Diencephalon (tissue), 1 donor: ENCODE measurements around the gene PALS1. TPM values are rescaled to one million over a fixed set of nuclear protein-coding genes. Genes with fewer than 3 reads are reported as not detected.

ENCODE experiments used
- total RNA-seq: library from RNA; depleted of rRNA; stranded (reverse); fragments of >200 nt; gene quantifications from one replicate; pipeline ENCODE4 v1.2.3, GENCODE V29; 2014

The PALS1 gene
- 36.0 TPM for total RNA-seq

GRCh38 chr14:67241411-67242167 is at the start of gene PALS1:
Gene PALS1 (plus strand): TSS chr14:67241435. CDS start chr14:67279171, 37,736 bp downstream.

Other genes starting within 250 kb of the PALS1 start
- gene GARIN2, start 52.0 kb upstream of the PALS1 start, total RNA-seq = 2.1 TPM
- gene ATP6V1D, start 118.4 kb downstream of the PALS1 start, total RNA-seq = 179 TPM
- 100 TPM for gene EIF2S1, start 118.9 kb downstream of the PALS1 start, total RNA-seq
- gene PLEK2, start 170.7 kb downstream of the PALS1 start, total RNA-seq = 0.69 TPM
- gene TMEM229B, start 247.3 kb downstream of the PALS1 start, total RNA-seq = 35.1 TPM